NB4 (cell line): ENCODE data around the gene CCDC82.
A peak's percentile ranks its signal among the peaks of the same experiment; 100 is the strongest.

ENCODE experiments used
- DNase-seq: peaks from one replicate; pipeline ENCODE4 v3.0.0; 2010; ENCODE audit warnings: low read depth
- H3K4me3 ChIP-seq: one replicate; pipeline ENCODE4 v1.5.1; 2011; ENCODE audit warnings: mild to moderate bottlenecking, low read depth, low read length, moderate library complexity
- MYC ChIP-seq: IDR thresholded peaks from 2 replicates; pipeline ENCODE4 v1.6.1; 2011; ENCODE audit warnings: low read depth, low read length
- POLR2A ChIP-seq: IDR thresholded peaks from 2 replicates; pipeline ENCODE4 v1.6.1; 2011; ENCODE audit warnings: mild to moderate bottlenecking; ENCODE audit not compliant: insufficient read length; ENCODE audit errors: extremely low read depth
- TF ChIP-seq, protein P1 (sequence below): IDR thresholded peaks from one replicate; pipeline ENCODE4 v1.5.1; 2012; ENCODE audit warnings: low read depth, low read length
- TF ChIP-seq, protein P2 (sequence below): IDR thresholded peaks from 2 replicates; pipeline ENCODE4 v1.6.1; 2011; ENCODE audit warnings: low read depth, low read length

CCDC82 gene

DNA sequence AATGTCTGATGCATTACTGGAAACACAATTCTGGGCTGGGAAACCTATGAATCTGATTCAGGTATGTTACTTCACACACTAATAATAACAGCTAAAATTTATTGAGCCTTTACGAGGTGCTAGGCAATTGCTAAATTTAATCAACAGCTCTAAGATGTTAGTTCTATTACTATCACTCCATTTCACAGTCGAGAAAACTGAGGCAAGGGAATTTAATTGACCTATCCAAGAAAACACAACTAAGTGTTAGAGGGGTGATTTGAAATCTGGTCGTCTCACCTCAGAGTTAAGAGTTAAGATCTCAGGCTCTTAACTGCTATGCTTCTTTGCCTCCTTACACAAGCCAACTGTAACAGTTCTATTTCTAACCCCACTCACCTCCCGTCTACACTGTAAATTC is 55.5 kb downstream of the CCDC82 start:
- H3K4me3 ChIP-seq: no peak overlapping the region
- no peak for DNase-seq
- TF ChIP-seq MYC: no peak
- no peak for TF ChIP-seq POLR2A
- TF ChIP-seq, protein P1, sequence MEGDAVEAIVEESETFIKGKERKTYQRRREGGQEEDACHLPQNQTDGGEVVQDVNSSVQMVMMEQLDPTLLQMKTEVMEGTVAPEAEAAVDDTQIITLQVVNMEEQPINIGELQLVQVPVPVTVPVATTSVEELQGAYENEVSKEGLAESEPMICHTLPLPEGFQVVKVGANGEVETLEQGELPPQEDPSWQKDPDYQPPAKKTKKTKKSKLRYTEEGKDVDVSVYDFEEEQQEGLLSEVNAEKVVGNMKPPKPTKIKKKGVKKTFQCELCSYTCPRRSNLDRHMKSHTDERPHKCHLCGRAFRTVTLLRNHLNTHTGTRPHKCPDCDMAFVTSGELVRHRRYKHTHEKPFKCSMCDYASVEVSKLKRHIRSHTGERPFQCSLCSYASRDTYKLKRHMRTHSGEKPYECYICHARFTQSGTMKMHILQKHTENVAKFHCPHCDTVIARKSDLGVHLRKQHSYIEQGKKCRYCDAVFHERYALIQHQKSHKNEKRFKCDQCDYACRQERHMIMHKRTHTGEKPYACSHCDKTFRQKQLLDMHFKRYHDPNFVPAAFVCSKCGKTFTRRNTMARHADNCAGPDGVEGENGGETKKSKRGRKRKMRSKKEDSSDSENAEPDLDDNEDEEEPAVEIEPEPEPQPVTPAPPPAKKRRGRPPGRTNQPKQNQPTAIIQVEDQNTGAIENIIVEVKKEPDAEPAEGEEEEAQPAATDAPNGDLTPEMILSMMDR: no peak
- TF ChIP-seq, protein P2, sequence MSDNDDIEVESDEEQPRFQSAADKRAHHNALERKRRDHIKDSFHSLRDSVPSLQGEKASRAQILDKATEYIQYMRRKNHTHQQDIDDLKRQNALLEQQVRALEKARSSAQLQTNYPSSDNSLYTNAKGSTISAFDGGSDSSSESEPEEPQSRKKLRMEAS: no peak

DNA sequence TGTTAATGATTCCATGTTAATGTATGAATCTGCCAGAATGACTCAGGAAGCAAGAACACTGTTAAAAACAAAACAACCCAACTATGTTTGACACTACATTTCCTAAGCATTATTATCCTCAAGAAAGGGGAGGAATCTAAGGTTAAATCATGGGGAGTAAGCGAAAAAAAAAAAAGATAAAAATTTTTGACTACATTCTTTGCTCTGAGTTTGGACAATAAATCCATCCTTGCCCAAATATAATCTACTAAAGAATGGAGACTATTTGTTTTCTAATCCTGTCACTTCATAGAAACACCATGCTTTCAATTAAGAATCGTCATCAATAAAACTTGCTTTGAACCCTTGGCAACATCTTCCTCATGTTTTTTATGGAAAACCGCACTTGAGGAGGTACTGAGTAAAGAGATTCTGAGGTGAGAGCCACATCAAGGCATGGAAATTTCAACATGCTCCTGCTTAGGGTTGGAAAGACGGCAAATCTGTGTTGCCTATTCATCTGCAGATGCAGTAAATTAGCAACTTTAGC is 56.5 kb downstream of the CCDC82 start:
- TF ChIP-seq, protein P2: no peak
- TF ChIP-seq, protein P1: no peak
- TF ChIP-seq MYC (no peak), POLR2A (no peak)
- DNase-seq: no peak

DNA sequence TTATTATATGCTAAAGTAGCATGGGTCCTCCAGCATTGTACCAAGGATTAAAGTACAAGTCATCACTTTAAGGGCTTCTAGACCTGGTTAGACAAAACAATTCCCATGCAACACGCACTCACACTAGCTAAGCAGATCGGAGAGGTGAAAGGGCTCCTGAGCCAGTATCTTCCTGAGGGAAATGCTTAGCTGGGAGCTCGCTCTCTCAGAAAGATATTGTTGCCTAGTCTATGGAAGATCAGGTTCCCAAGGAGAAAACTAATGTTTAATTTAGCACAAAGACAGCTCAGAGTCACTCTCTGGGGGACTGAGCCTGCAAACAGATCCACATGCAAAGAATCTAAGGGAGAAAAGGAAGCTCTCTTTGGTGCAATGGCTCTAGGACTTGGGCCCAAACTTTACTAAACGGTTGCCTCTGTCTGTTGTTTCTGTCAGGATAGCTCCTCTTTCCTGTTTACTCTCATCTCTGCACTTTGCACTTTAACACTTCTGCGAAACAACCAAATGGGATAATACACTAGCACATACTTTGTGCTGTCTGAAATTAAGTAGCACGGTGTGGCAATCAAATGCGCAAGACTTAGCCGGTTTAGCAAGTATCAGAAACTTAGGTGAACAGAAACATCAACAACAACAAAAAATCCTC is 57.5 kb downstream of the CCDC82 start:
- TF ChIP-seq, protein P1: no peak
- TF ChIP-seq MYC: no peak
- TF ChIP-seq, protein P2: no peak
- no peak for TF ChIP-seq POLR2A
- H3K4me3 ChIP-seq: no peak overlapping the region
- DNase-seq: no peak

More for the DNA sequence above, 56.5 kb downstream of the CCDC82 start:
- H3K4me3 ChIP-seq: no peak overlapping the region

DNA sequence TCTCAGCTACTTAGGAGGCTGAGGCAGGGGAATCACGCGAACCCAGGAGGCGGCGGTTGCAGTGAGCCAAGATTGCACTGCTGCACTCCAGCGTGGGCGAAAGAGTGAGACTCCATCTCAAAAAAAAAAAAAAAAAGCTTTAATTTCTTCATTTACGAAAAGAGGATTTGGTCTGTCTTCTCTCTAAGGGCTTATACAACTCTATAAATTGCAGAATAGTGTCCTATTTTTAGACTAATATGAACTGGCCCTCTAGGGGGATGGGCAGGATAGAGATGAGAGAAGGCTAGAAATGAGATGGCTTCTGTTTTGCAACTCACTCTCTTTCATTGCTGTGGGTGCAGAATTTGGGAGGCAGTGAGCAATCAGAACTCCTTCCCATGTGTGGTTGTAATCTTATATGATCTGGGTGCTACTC is 58.0 kb downstream of the CCDC82 start:
- peak; percentile 57 for DNase-seq
- H3K4me3 ChIP-seq: no peak overlapping the region
- TF ChIP-seq, protein P2: no peak
- TF ChIP-seq, protein P1: no peak
- TF ChIP-seq MYC (no peak), POLR2A (no peak)

DNA sequence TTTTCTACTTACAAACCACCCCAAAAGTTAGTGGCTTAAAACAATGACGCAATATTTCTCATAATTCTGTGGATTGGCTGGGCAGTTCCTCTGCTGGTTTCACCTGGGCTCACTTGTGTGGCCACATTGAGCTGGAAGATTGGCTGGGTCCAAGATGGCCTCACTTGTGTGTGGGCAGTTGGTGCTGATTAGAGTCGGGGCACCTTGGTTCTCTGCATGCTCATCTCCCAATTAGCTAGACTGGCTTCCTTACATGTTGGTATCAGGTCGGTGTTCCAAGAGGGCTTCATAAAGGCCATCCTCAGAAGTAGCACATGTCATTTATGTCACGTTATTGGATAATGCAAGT is 59.2 kb downstream of the CCDC82 start:
- no peak for DNase-seq
- no peak overlapping the region for H3K4me3 ChIP-seq
- TF ChIP-seq, protein P2: no peak
- TF ChIP-seq POLR2A: no peak
- TF ChIP-seq, protein P1: no peak
- no peak for TF ChIP-seq MYC
